SU-DHL-6 (cell line): Measurements from ENCODE around the gene ABHD5.

Experiments
- H2AFZ ChIP-seq: fragments of 200-600 bp; sonication (generic); 2 replicates; pipeline ENCODE4 v1.6.1; 2014; ENCODE audit warnings: low read depth, mild to moderate bottlenecking, moderate library complexity, mixed read lengths, antibody characterized with exemption, low read length; ENCODE audit not compliant: severe bottlenecking
- H3F3A ChIP-seq: fragments of 200-600 bp; shearing (Covaris generic); 2 replicates; pipeline ENCODE4 v1.6.0; 2016; ENCODE audit warnings: antibody characterized with exemption, mild to moderate bottlenecking; ENCODE audit not compliant: insufficient read depth
- H3K27ac ChIP-seq: fragments of 200-600 bp; sonication (generic); 2 replicates; pipeline ENCODE4 v1.5.1; 2016; ENCODE audit warnings: low read depth, mild to moderate bottlenecking, low read length, moderate library complexity, mixed read lengths
- H3K27me3 ChIP-seq: fragments of 200-600 bp; sonication (generic), shearing (Covaris generic); 2 replicates; pipeline ENCODE4 v1.6.0; 2014; ENCODE audit warnings: mild to moderate bottlenecking, low read length
- H3K36me3 ChIP-seq: fragments of 200-600 bp; sonication (generic); 2 replicates; pipeline ENCODE4 v1.6.1; 2014; ENCODE audit warnings: mild to moderate bottlenecking, low read length, mixed read lengths
- H3K4me2 ChIP-seq: fragments of 300-600, 200-600 bp; shearing (Covaris generic), sonication (generic); 2 replicates; pipeline ENCODE4 v1.6.0; 2014; ENCODE audit warnings: low read length, low read depth, mild to moderate bottlenecking; ENCODE audit not compliant: poor library complexity, severe bottlenecking
- H3K4me3 ChIP-seq: fragments of 200-600 bp; sonication (generic); 2 replicates; pipeline ENCODE4 v1.5.1; 2014; ENCODE audit warnings: antibody characterized with exemption, low read length, mild to moderate bottlenecking, mixed read lengths; ENCODE audit not compliant: insufficient read depth, poor library complexity, severe bottlenecking
- H3K79me2 ChIP-seq: fragments of 200-600 bp; sonication (generic); 2 replicates; pipeline ENCODE4 v1.6.1; 2014; ENCODE audit warnings: mild to moderate bottlenecking, low read length, moderate library complexity; ENCODE audit not compliant: insufficient read depth
- H3K9ac ChIP-seq: fragments of 200-600 bp; sonication (generic); 2 replicates; pipeline ENCODE4 v1.7.0; 2014; ENCODE audit warnings: mild to moderate bottlenecking, low read length
- H3K9me2 ChIP-seq: fragments of 200-600 bp; sonication (generic); replicated peaks from 2 replicates; pipeline ENCODE4 v1.6.1; 2014; ENCODE audit warnings: low read length; ENCODE audit not compliant: insufficient read depth
- H3K9me3 ChIP-seq: fragments of 200-600 bp; sonication (generic); 2 replicates; pipeline ENCODE4 v1.6.1; 2014; ENCODE audit warnings: low read length, mixed read lengths; ENCODE audit not compliant: insufficient read depth
- H4K20me1 ChIP-seq: fragments of 200-600 bp; sonication (generic); 2 replicates; pipeline ENCODE4 v1.6.1; 2014; ENCODE audit warnings: low read depth, mild to moderate bottlenecking, antibody characterized with exemption, low read length, moderate library complexity, mixed read lengths
- EZH2phosphoT487 ChIP-seq: fragments of 200-600 bp; sonication (generic), shearing (Covaris generic); conservative IDR thresholded peaks from 2 replicates; pipeline ENCODE4 v1.6.1; 2018; ENCODE audit warnings: mild to moderate bottlenecking, antibody characterized with exemption, low read length, moderate library complexity, mixed read lengths
- TF ChIP-seq, protein P1 (sequence below): fragments of 200-600 bp; sonication (generic); IDR thresholded peaks from one replicate; pipeline ENCODE4 v1.5.1; 2017; ENCODE audit warnings: antibody characterized with exemption, mild to moderate bottlenecking, low read length, moderate library complexity; ENCODE audit not compliant: insufficient read depth, poor library complexity, severe bottlenecking

Gene ABHD5

DNA sequence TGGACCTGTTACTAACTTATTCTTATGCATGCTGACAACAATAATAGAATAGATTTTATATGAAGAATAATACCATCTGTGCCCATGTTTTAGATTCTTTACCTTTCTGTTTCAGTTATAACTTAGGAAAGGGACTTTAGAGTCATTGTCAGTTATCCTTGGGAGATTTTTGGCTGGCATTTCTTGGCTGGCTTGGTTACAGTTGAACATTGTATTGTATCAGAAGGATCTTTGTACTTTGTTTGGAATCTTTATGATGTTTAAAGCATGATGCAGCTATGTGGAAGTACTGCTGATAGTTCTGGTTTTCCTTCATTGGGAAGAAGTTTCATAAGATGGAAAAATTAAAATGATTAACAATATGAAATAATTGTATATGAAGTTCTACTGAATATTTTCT lies 19.9 kb downstream of the ABHD5 start:
- Histone ChIP-seq H3K36me3 (no peaks in the 10 kb centered on the region), H3K9me3 (no peaks in the 10 kb centered on the region), H3F3A (no peaks in the 10 kb centered on the region), H3K9ac (no peak overlapping the region), H4K20me1 (no peaks in the 10 kb centered on the region), H3K4me3 (no peak overlapping the region), H3K9me2 (no peaks in the 10 kb centered on the region), H3K4me2 (no peak overlapping the region), H3K27ac (no peak overlapping the region), H3K27me3 (no peaks in the 10 kb centered on the region), H2AFZ (no peak overlapping the region), H3K79me2 (no peaks in the 10 kb centered on the region)
- TF ChIP-seq EZH2phosphoT487 = no peak
- TF ChIP-seq, protein P1, sequence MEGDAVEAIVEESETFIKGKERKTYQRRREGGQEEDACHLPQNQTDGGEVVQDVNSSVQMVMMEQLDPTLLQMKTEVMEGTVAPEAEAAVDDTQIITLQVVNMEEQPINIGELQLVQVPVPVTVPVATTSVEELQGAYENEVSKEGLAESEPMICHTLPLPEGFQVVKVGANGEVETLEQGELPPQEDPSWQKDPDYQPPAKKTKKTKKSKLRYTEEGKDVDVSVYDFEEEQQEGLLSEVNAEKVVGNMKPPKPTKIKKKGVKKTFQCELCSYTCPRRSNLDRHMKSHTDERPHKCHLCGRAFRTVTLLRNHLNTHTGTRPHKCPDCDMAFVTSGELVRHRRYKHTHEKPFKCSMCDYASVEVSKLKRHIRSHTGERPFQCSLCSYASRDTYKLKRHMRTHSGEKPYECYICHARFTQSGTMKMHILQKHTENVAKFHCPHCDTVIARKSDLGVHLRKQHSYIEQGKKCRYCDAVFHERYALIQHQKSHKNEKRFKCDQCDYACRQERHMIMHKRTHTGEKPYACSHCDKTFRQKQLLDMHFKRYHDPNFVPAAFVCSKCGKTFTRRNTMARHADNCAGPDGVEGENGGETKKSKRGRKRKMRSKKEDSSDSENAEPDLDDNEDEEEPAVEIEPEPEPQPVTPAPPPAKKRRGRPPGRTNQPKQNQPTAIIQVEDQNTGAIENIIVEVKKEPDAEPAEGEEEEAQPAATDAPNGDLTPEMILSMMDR = no peak

- no peaks in the 10 kb centered on the region for H3F3A ChIP-seq
- H3K27me3 ChIP-seq = no peaks in the 10 kb centered on the region
- no peaks in the 10 kb centered on the region for H3K9me2 ChIP-seq
- H3K4me2 ChIP-seq = no peak overlapping the region
- no peak overlapping the region for H3K4me3 ChIP-seq
- H3K79me2 ChIP-seq = no peaks in the 10 kb centered on the region
- H3K27ac ChIP-seq = no peak overlapping the region
- H3K9ac ChIP-seq = no peak overlapping the region
- TF ChIP-seq EZH2phosphoT487 = no peak
- TF ChIP-seq, protein P1 = no peak
- no peaks in the 10 kb centered on the region for H3K9me3 ChIP-seq
- no peak overlapping the region for H2AFZ ChIP-seq
- H4K20me1 ChIP-seq = no peaks in the 10 kb centered on the region
- no peaks in the 10 kb centered on the region; the same call in 1 of the 2 replicates for H3K36me3 ChIP-seq
Measured at GRCh38 chr3:43718296-43718695, 27.6 kb downstream of the ABHD5 start.

GRCh38 chr3:43723121-43723734 lies 32.5 kb downstream of the ABHD5 start:
- no peaks in the 10 kb centered on the region for H4K20me1 ChIP-seq

More at GRCh38 chr3:43723121-43723734, 32.5 kb downstream of the ABHD5 start:
- H3K9me2 ChIP-seq = no peaks in the 10 kb centered on the region
- H3K4me3 ChIP-seq = no peak overlapping the region
- no peaks in the 10 kb centered on the region for H3K36me3 ChIP-seq
- no peak for TF ChIP-seq EZH2phosphoT487
- TF ChIP-seq, protein P1 = no peak
- no peaks in the 10 kb centered on the region for H3K27me3 ChIP-seq
- no peak overlapping the region for H3K4me2 ChIP-seq
- no peaks in the 10 kb centered on the region for H3K79me2 ChIP-seq
- no peaks in the 10 kb centered on the region for H3F3A ChIP-seq
- no peak overlapping the region for H3K9ac ChIP-seq
- no peaks in the 10 kb centered on the region for H3K9me3 ChIP-seq
- H2AFZ ChIP-seq = no peak overlapping the region
- H3K27ac ChIP-seq = no peak overlapping the region
